Caco-2 (cell line): ENCODE measurements around the gene EEF2. TPM values are rescaled to one million over a fixed set of nuclear protein-coding genes. Genes with fewer than 3 reads are reported as not detected.

ENCODE experiments used
- BruUV-seq: library from RNA; stranded (reverse); fragments of 400-500 nt; replicated peaks from 2 replicates; lab custom pipeline; 2021; lab: Mats Ljungman, UMichigan
- CTCF ChIA-PET: fragments of 300-600 bp; sonication (Branson Sonifier 250); formaldehyde crosslinking; loops from one replicate; lab custom pipeline; 2022; ENCODE audit warnings: antibody characterized with exemption; lab: Charles Lee
- POLR2A ChIA-PET: fragments of 300-600 bp; sonication (Branson Sonifier 250); formaldehyde crosslinking; loops from one replicate; lab custom pipeline; 2022; ENCODE audit warnings: antibody characterized with exemption; lab: Charles Lee
- DNase-seq, 2 experiments: peaks; one replicate each; pipeline versions ENCODE4 v3.0.0 to v3.0.0-alpha.2; 2020 to 2022
- H3K27me3 ChIP-seq: replicated peaks from 2 replicates; pipeline ENCODE4 v1.6.0; 2011; ENCODE audit warnings: low read length; ENCODE audit not compliant: control insufficient read depth, insufficient read depth
- H3K36me3 ChIP-seq: 2 replicates; pipeline ENCODE4 v1.5.1; 2011; ENCODE audit warnings: low read length; ENCODE audit not compliant: control insufficient read depth, insufficient read depth
- H3K4me1 ChIP-seq: fragments of 250-450 bp; sonication (Bioruptor Pico); 2 replicates; pipeline ENCODE4 v1.5.1; 2020; ENCODE audit warnings: mild to moderate bottlenecking
- H3K4me3 ChIP-seq: 2 replicates; pipeline ENCODE4 v1.5.1; 2011; ENCODE audit warnings: low read depth, mild to moderate bottlenecking, control low read depth, low read length
- H3K9me3 ChIP-seq: fragments of 250-450 bp; sonication (Bioruptor Pico); 2 replicates; pipeline ENCODE4 v1.5.1; 2020; ENCODE audit warnings: mild to moderate bottlenecking, moderate library complexity
- H3K27ac Mint-ChIP-seq: one replicate; pipeline ENCODE4 v1.8.0; 2022; ENCODE audit warnings: mixed read lengths; ENCODE audit not compliant: unreplicated experiment
- H3K27me3 Mint-ChIP-seq: one replicate; pipeline ENCODE4 v1.8.0; 2022; ENCODE audit warnings: mixed read lengths; ENCODE audit not compliant: insufficient read depth, unreplicated experiment
- H3K36me3 Mint-ChIP-seq: one replicate; pipeline ENCODE4 v1.8.0; 2022; ENCODE audit warnings: mild to moderate bottlenecking, mixed read lengths; ENCODE audit not compliant: insufficient read depth, unreplicated experiment
- H3K4me1 Mint-ChIP-seq: one replicate; pipeline ENCODE4 v1.8.0; 2022; ENCODE audit warnings: low read depth, mixed read lengths; ENCODE audit not compliant: unreplicated experiment
- H3K4me3 Mint-ChIP-seq: one replicate; pipeline ENCODE4 v1.8.0; 2022; ENCODE audit warnings: mild to moderate bottlenecking, moderate library complexity, mixed read lengths; ENCODE audit not compliant: unreplicated experiment
- H3K9me3 Mint-ChIP-seq: one replicate; pipeline ENCODE4 v1.8.0; 2022; ENCODE audit warnings: mixed read lengths; ENCODE audit not compliant: unreplicated experiment
- intact Hi-C: fragments of 100-400 bp; cut with micrococcal nuclease; formaldehyde crosslinking; loops from one replicate; pipeline ENCODE4 v1.10.0; 2022; ENCODE audit not compliant: unreplicated experiment
- total RNA-seq: library from RNA; stranded (reverse); gene quantifications from 2 replicates; pipeline ENCODE4 v1.2.3, GENCODE V29; 2022
- TF ChIP-seq, protein P1 (sequence below), 2 experiments: fragments of 200-600 bp in 1 of 2; IDR thresholded peaks; 1 replicate in 1 of 2; 2 replicates in 1 of 2; pipeline versions ENCODE4 v1.5.1 to v1.8.0; 2011 to 2022; ENCODE audit warnings: antibody characterized with exemption in 1 of 2, control low read depth in 1 of 2, inconsistent platforms in 1 of 2, low read depth in 1 of 2, low read length in 1 of 2, mild to moderate bottlenecking in 1 of 2, moderate library complexity in 1 of 2; ENCODE audit not compliant: insufficient read depth in 1 of 2, severe bottlenecking in 1 of 2, unreplicated experiment in 1 of 2

EEF2 gene
- total RNA-seq, 1 experiment from 2014 or later: 2,157 TPM

DNA sequence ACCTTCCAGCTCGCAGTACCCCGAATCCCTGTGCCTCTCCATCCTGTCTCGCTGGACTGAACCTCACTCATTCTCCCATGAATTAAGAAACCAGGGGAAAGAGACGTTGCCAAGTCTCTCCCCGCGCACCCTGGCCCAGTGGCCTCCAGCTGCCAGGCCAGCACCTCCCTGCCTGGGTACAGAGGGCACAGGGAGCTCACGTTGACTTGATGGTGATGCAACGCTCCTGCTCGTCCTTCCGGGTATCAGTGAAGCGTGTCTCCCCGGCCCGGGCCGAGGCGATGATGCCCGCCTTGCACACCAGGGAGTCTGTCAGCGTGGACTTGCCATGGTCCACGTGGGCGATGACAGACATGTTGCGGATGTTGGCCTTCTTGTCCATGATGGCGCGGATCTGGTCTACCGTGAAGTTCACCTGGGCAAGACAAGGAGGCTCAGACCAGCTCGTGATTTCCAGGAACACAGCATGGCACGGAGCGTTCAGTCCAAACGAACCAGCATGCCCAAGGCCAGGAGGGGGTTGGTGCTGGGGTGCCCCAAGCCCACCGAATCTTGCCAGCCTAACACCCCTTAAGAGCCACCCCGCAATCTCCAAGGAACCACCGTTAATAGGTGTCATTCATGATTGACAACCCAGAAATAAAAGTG lies 1.2 kb downstream of the EEF2 start:
- Mint-ChIP-seq H3K27ac (peak overlapping the region; percentile 96), H3K4me3 (peak overlapping the region; percentile 89), H3K4me1 (peaks cover 6% of the 10 kb centered on the region), H3K36me3 (peaks cover 73% of the 10 kb centered on the region), H3K27me3 (no peaks in the 10 kb centered on the region), H3K9me3 (no peaks in the 10 kb centered on the region)
- no peak for DNase-seq
- Histone ChIP-seq H3K36me3 (peaks cover 36% of the 10 kb centered on the region), H3K4me3 (peak overlapping the region; percentile 98), H3K4me1 (peaks cover 12% of the 10 kb centered on the region), H3K27me3 (no peaks in the 10 kb centered on the region), H3K9me3 (no peaks in the 10 kb centered on the region)
- POLR2A ChIA-PET: interaction anchor here (1.0 kb wide), 1 partner anchor 24 kb away, joined by 4 read pairs; no protein-coding TSS in a partner anchor
- TF ChIP-seq, protein P1, sequence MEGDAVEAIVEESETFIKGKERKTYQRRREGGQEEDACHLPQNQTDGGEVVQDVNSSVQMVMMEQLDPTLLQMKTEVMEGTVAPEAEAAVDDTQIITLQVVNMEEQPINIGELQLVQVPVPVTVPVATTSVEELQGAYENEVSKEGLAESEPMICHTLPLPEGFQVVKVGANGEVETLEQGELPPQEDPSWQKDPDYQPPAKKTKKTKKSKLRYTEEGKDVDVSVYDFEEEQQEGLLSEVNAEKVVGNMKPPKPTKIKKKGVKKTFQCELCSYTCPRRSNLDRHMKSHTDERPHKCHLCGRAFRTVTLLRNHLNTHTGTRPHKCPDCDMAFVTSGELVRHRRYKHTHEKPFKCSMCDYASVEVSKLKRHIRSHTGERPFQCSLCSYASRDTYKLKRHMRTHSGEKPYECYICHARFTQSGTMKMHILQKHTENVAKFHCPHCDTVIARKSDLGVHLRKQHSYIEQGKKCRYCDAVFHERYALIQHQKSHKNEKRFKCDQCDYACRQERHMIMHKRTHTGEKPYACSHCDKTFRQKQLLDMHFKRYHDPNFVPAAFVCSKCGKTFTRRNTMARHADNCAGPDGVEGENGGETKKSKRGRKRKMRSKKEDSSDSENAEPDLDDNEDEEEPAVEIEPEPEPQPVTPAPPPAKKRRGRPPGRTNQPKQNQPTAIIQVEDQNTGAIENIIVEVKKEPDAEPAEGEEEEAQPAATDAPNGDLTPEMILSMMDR (IDR thresholded peaks at IDR 0.05; ENCODE audit: insufficient read depth in 1 of 2, low read depth in 1 of 2, low read length in 1 of 2, severe bottlenecking in 1 of 2, unreplicated experiment in 1 of 2): no peak
- no TSS peak for BruUV-seq
- CTCF ChIA-PET: interaction anchor here (0.6 kb wide), 1 partner anchor 8 kb away, joined by 5 read pairs; no protein-coding TSS in a partner anchor
- intact Hi-C loops: loop anchor here (10.0 kb wide), 1 partner anchor 81 kb away; the partner anchor contains the start of gene ZBTB7A

DNA sequence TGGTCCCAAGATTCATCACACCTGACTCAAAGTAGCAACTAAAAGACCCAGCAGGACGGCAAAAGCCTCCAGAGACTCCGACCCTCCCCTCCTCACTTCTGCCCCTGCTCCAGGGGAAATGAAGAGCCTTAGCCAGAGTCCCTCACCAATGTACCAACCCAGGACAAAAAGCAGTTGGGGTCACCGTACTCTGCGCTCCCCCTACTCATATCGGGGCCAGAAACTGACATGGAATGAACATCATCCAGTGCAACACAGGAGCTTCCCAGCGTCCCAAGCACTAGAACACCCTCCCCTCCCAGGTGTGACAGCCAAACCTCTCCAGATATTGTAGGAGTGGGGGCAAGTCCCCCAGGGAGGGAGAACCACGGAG lies 1.7 kb downstream of the EEF2 start:
- BruUV-seq: no TSS peak
- POLR2A ChIA-PET: interaction anchor here (1.0 kb wide), 1 partner anchor 25 kb away, joined by 4 read pairs; no protein-coding TSS in a partner anchor
- Histone ChIP-seq H3K4me3 (no peak overlapping the region), H3K27me3 (no peaks in the 10 kb centered on the region), H3K36me3 (peaks cover 36% of the 10 kb centered on the region), H3K9me3 (no peaks in the 10 kb centered on the region), H3K4me1 (peaks cover 12% of the 10 kb centered on the region)
- H3K36me3 Mint-ChIP-seq: peaks cover 79% of the 10 kb centered on the region
- H3K9me3 Mint-ChIP-seq: no peaks in the 10 kb centered on the region
- no peaks in the 10 kb centered on the region for H3K27me3 Mint-ChIP-seq
- CTCF ChIA-PET: interaction anchor here (0.6 kb wide), 1 partner anchor 8 kb away, joined by 5 read pairs; no protein-coding TSS in a partner anchor
- peaks cover 6% of the 10 kb centered on the region for H3K4me1 Mint-ChIP-seq
- DNase-seq: no peak
- TF ChIP-seq, protein P1 (IDR thresholded peaks at IDR 0.05; ENCODE audit: insufficient read depth in 1 of 2, low read depth in 1 of 2, low read length in 1 of 2, severe bottlenecking in 1 of 2, unreplicated experiment in 1 of 2): no peak
- intact Hi-C loops: loop anchor here (10.0 kb wide), 1 partner anchor 81 kb away; the partner anchor contains the start of gene ZBTB7A
- peak overlapping the region; percentile 96 for H3K27ac Mint-ChIP-seq
- peak overlapping the region; percentile 89 for H3K4me3 Mint-ChIP-seq

DNA sequence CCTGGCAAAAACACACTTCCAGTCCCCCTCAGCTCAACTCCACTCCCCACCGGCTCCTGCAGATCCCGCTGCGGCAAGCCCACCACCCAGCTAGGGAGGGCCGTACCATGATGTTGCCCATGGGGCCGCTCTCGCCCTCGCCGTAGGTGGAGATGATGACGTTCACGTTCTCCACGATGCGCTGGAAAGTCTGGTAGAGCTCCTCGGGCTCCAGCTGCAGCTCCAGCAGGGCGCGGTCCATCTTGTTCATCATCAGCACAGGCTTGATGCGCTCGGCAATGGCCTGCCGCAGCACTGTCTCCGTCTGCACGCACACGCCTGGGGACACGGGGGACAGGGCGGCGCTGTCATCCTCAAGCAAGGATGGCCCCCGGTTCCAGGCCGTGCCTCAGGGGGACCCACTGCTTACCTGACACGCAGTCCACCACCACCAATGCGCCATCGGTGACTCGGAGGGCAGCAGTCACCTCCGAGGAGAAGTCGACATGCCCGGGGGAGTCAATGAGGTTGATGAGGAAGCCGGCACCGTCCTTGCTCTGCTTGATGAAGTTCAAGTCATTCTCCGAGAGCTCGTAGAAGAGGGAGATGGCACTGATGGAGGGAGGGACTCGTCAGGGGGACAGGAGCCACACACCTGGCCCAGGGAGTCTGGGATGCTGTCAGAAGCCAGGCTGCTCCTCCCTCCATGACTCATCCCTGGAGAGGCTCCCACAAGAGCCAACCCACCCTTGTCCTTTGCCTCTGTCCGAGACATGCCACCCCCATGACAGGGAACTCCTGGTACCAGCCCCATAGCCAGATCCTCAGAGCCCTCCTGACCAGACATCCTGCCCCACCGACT lies 2.3 kb downstream of the EEF2 start:
- TF ChIP-seq, protein P1 (IDR thresholded peaks at IDR 0.05; ENCODE audit: insufficient read depth in 1 of 2, low read depth in 1 of 2, low read length in 1 of 2, severe bottlenecking in 1 of 2, unreplicated experiment in 1 of 2): no peak
- H3K9me3 ChIP-seq: no peaks in the 10 kb centered on the region
- POLR2A ChIA-PET: interaction anchor here (1.1 kb wide), 1 partner anchor 12 kb away, joined by 6 read pairs; the partner anchor contains the start of gene DAPK3
- peaks cover 12% of the 10 kb centered on the region for H3K4me1 ChIP-seq
- peaks cover 41% of the 10 kb centered on the region for H3K36me3 ChIP-seq
- Mint-ChIP-seq H3K36me3 (peaks cover 85% of the 10 kb centered on the region), H3K9me3 (no peaks in the 10 kb centered on the region), H3K27ac (peak overlapping the region; percentile 96), H3K4me3 (peak overlapping the region; percentile 89), H3K27me3 (no peaks in the 10 kb centered on the region), H3K4me1 (peaks cover 6% of the 10 kb centered on the region)
- intact Hi-C loops: loop anchor here (10.0 kb wide), 1 partner anchor 82 kb away; the partner anchor contains the start of gene ZBTB7A
- H3K27me3 ChIP-seq: no peaks in the 10 kb centered on the region
- BruUV-seq: no TSS peak
- H3K4me3 ChIP-seq: no peak overlapping the region
- no peak for DNase-seq
- CTCF ChIA-PET: no interaction called here
